Mucosa of stomach (tissue), 1 donor: Measurements from ENCODE around the gene GBGT1.

Source experiments
- H3K27me3 ChIP-seq: one replicate; pipeline ENCODE4 v1.7.0; 2013; ENCODE audit warnings: mild to moderate bottlenecking, low read length; ENCODE audit not compliant: control insufficient read depth, insufficient read depth
- H3K36me3 ChIP-seq: one replicate; pipeline ENCODE4 v1.7.0; 2013; ENCODE audit warnings: low read length; ENCODE audit not compliant: control insufficient read depth, insufficient read depth
- H3K4me1 ChIP-seq: one replicate; pipeline ENCODE4 v1.7.0; 2013; ENCODE audit warnings: mild to moderate bottlenecking, low read length; ENCODE audit not compliant: control insufficient read depth, insufficient read depth
- H3K4me3 ChIP-seq: one replicate; pipeline ENCODE4 v1.7.0; 2013; ENCODE audit warnings: low read length
- H3K9ac ChIP-seq: one replicate; pipeline ENCODE4 v1.7.0; 2013; ENCODE audit warnings: mild to moderate bottlenecking, low read length, moderate library complexity
- H3K9me3 ChIP-seq: one replicate; pipeline ENCODE4 v1.7.0; 2013; ENCODE audit warnings: mild to moderate bottlenecking, low read length, moderate library complexity; ENCODE audit not compliant: control insufficient read depth
- donor health status: Pancreatic carcinoma.

The GBGT1 gene

GRCh38 chr9:133154097-133154989 is 9.4 kb downstream of the GBGT1 start:
- Histone ChIP-seq H3K36me3 (no peaks in the 10 kb centered on the region), H3K9me3 (no peaks in the 10 kb centered on the region), H3K27me3 (no peaks in the 10 kb centered on the region)

GRCh38 chr9:133153227-133154096 is 10.3 kb downstream of the GBGT1 start:
- Histone ChIP-seq H3K36me3 (no peaks in the 10 kb centered on the region), H3K4me1 (peaks cover 3% of the 10 kb centered on the region), H3K9me3 (no peaks in the 10 kb centered on the region), H3K27me3 (no peaks in the 10 kb centered on the region), H3K9ac (no peak overlapping the region), H3K4me3 (no peak overlapping the region)

More at GRCh38 chr9:133154097-133154989, 9.4 kb downstream of the GBGT1 start:
- Histone ChIP-seq H3K9ac (no peak overlapping the region), H3K4me3 (no peak overlapping the region), H3K4me1 (peaks cover 3% of the 10 kb centered on the region)

DNA sequence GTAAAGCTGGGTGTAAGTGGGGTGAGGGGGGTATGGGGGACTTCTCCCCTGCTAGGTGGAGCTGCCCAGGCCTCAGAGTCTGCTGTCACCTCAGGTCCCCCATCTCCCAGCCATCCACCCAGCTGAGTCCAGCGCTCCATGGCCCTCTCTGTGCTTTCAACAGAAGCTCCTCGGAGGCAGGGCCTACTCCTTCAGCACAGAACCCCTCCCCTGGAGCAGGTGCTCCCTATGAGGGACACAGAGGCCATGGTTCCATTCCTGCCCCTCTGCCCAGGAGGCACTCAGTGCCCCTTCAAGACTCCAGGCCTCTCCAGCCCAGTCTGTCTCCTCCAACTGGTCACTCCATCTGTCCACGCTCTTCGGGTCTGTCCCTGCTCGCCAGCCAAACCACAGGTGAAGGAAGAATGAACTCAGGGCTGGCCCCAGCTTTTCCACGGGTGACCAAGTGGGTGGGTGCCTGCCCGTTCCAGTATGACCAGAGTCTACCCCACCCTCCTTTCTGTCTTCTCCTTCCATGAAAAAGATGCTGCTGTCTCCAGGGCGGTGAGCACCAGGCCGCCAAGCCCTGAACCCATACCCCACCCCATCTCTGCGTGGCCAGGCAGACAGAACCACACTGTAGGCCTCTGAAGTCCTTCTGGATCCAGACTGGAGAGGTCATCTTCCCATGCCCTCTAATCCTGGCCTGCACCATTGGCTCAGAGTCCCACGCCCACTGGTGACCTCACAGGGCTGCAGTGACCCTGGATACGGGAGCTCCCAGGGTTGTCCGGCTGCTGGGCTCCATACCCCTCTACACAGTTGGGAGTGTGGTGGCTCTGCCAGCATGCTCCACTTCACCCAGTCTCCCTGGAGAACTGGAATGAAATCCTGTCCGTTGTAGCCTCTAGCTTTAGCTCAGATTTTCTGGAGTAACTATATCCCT is 11.9 kb downstream of the GBGT1 start:
- no peaks in the 10 kb centered on the region for H3K9me3 ChIP-seq
- no peak overlapping the region for H3K4me3 ChIP-seq
- no peak overlapping the region for H3K9ac ChIP-seq
- peaks cover 16% of the 10 kb centered on the region for H3K4me1 ChIP-seq
- no peaks in the 10 kb centered on the region for H3K36me3 ChIP-seq
- no peaks in the 10 kb centered on the region for H3K27me3 ChIP-seq

DNA sequence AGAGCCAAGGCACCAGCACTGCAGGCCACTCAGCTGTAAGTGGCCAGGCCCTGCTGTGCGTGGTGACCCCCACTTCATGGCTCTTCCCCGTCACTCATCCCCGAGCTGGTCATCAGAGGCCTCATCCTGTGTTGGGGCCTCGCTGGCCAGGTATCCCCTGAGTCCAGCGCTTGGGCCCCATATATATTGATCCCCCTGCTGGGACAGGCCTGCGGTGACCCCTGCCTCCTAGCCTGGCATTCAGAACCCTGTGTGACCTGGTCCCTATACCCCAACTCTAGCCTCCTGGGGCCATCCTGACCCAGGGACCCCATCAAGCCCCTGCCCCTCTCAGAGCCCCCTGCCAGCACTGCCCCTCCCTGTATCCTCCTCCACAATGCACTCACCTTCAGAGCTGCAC is 12.7 kb downstream of the GBGT1 start:
- Histone ChIP-seq H3K9me3 (no peaks in the 10 kb centered on the region), H3K27me3 (no peaks in the 10 kb centered on the region), H3K9ac (no peak overlapping the region), H3K4me3 (no peak overlapping the region), H3K36me3 (no peaks in the 10 kb centered on the region), H3K4me1 (peaks cover 21% of the 10 kb centered on the region)

DNA sequence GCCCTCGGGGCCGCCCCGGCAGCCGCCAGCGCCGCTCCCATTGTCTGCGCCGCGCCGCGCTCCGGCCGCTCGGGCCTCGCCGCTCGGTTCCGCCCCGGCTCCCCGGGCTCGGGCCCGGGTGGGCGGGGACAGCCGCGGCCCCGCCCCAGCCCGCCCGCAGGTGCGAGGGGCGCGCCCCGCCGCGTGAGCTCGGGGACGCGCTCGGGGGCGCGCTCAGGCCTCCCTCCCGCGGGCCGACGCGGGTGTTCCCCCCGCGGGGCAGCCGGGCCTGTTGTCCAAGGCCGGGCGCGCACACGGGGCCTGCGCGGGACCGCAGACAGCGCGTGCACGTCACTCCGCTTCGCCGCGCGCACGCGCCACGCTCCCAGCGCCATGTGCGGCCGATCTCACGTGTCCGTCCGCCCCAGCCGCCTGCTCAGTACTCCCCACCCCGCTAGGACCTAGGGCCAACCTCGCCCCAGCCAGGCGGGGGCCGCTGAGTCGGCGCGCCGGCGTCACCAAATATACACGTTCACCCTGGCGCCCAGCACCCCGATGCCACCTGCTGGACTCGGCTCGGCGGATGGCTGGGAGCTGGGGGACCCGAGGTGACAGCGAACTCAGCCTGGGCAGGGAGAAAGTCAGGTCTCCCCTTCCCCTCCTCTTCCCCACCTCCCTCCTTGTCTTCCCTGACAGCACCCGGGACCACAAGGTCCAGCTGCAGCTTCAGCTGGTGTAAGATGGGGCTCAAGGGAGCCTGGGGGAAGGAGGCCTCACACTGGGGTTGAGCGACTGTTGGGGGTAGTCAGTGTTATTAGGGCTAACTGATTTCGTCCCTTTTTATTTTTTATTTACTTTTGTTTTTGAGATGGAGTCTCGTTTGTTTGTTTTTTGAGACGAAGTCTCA is 14.3 kb downstream of the GBGT1 start:
- no peak overlapping the region for H3K4me3 ChIP-seq
- peak overlapping the region; percentile 61 for H3K9ac ChIP-seq
- H3K4me1 ChIP-seq = peaks cover 28% of the 10 kb centered on the region
- no peaks in the 10 kb centered on the region for H3K36me3 ChIP-seq
- no peaks in the 10 kb centered on the region for H3K27me3 ChIP-seq
- no peaks in the 10 kb centered on the region for H3K9me3 ChIP-seq

- H3K9me3 ChIP-seq = no peaks in the 10 kb centered on the region
- peaks cover 33% of the 10 kb centered on the region for H3K4me1 ChIP-seq
- H3K27me3 ChIP-seq = no peaks in the 10 kb centered on the region
- H3K4me3 ChIP-seq = peak overlapping the region; percentile 48
- peak overlapping the region; percentile 67 for H3K9ac ChIP-seq
- H3K36me3 ChIP-seq = no peaks in the 10 kb centered on the region
Observed at GRCh38 chr9:133148199-133149129, 15.2 kb downstream of the GBGT1 start.

GRCh38 chr9:133147412-133148198 is 16.1 kb downstream of the GBGT1 start:
- Histone ChIP-seq H3K27me3 (no peaks in the 10 kb centered on the region), H3K4me3 (peak overlapping the region; percentile 48), H3K4me1 (peaks cover 41% of the 10 kb centered on the region)

DNA sequence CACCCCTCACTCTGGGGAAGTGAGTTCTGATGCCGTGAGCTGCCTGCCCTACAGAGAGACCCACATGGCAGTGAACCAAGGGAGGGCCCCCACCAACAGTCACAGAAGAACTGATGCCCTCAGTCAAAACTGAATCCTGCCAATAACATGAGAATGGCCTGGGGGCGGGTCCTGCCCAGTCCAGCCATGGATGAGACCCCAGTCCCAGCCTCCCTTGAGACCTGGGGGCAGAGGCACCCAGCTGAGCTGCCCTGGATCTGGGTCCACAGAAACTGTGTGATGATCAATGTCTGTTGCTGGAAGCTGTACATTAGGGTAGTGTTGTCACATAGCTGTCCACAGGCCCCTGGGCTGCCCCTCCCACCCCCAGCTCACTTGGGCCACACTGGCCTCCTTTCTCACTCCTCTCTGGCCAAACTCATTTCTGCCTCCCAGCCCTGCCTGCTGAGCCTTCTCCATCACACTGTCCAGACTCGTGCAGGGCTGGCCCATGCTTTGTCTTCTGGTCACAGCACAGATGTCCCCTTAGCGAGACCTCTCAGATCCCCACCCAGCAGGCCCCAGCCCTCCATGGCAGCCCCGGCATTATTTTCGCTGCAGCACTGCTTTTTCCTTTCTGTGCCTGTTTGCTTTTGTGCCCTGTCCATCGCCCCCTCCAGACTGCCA is 16.8 kb downstream of the GBGT1 start:
- peaks cover 49% of the 10 kb centered on the region for H3K4me1 ChIP-seq
- no peaks in the 10 kb centered on the region for H3K36me3 ChIP-seq
- no peaks in the 10 kb centered on the region for H3K9me3 ChIP-seq
- H3K9ac ChIP-seq = peak overlapping the region; percentile 67
- no peak overlapping the region for H3K4me3 ChIP-seq
- no peaks in the 10 kb centered on the region for H3K27me3 ChIP-seq

More at GRCh38 chr9:133147412-133148198, 16.1 kb downstream of the GBGT1 start:
- peak overlapping the region; percentile 67 for H3K9ac ChIP-seq
- no peaks in the 10 kb centered on the region for H3K36me3 ChIP-seq
- no peaks in the 10 kb centered on the region for H3K9me3 ChIP-seq
